HEK293 (cell line): ENCODE data around the gene RAP1B.

ENCODE experiments used
- CTCF ChIA-PET: fragments of 350-600 bp; formaldehyde crosslinking; extraction: SDS; loops from one replicate; lab custom pipeline; 2021; ENCODE audit warnings: antibody characterized with exemption; lab: Yijun Ruan, JAX
- POLR2A ChIA-PET: fragments of 300-600 bp; formaldehyde crosslinking; extraction: SDS; loops from one replicate; lab custom pipeline; 2020; ENCODE audit warnings: antibody characterized with exemption, inconsistent platforms; lab: Yijun Ruan, JAX
- H3K27ac ChIP-seq: fragments of 200-500 bp; sonication (Bioruptor generic); 2 replicates; pipeline ENCODE4 v1.5.1; 2014; ENCODE audit warnings: low read depth, low read length, control low read depth, inconsistent platforms; ENCODE audit errors: extremely low read depth
- H3K36me3 ChIP-seq, 2 experiments: fragments of 200-500 bp in 1 of 2; sonication (Bioruptor generic) in 1 of 2; 1 replicate in 1 of 2; 2 replicates in 1 of 2; pipeline ENCODE4 v1.5.1; 2014 to 2017; ENCODE audit warnings: inconsistent platforms in 2 of 2, low read length in 2 of 2; ENCODE audit not compliant: control insufficient read depth in 2 of 2, insufficient read depth in 1 of 2
- H3K4me1 ChIP-seq: fragments of 200-500 bp; sonication (Bioruptor generic); 2 replicates; pipeline ENCODE4 v1.5.1; 2014; ENCODE audit warnings: mild to moderate bottlenecking, low read length, inconsistent platforms; ENCODE audit not compliant: control insufficient read depth, insufficient read depth
- H3K4me3 ChIP-seq: 2 replicates; pipeline ENCODE4 v1.5.1; 2011; ENCODE audit warnings: low read depth, mild to moderate bottlenecking, control low read depth, low read length, moderate library complexity
- H3K9me3 ChIP-seq: fragments of 200-500 bp; sonication (Bioruptor generic); 2 replicates; pipeline ENCODE4 v1.5.1; 2014; ENCODE audit warnings: low read depth, low read length, inconsistent platforms; ENCODE audit not compliant: control insufficient read depth, insufficient read depth
- FEZF1 ChIP-seq: fragments of 450-650 bp; formaldehyde crosslinking; IDR thresholded peaks from 2 replicates; pipeline ENCODE4 v1.5.1; 2016; ENCODE audit warnings: missing biosample characterization, missing genetic modification characterization
- HIC1 ChIP-seq: fragments of 450-650 bp; formaldehyde crosslinking; IDR thresholded peaks from 2 replicates; pipeline ENCODE4 v1.5.1; 2016; ENCODE audit warnings: missing biosample characterization, missing genetic modification characterization
- KLF7 ChIP-seq: fragments of 450-650 bp; formaldehyde crosslinking; IDR thresholded peaks from 2 replicates; pipeline ENCODE4 v1.5.1; 2016; ENCODE audit warnings: missing biosample characterization, missing genetic modification characterization, borderline replicate concordance
- KLF8 ChIP-seq: fragments of 450-650 bp; formaldehyde crosslinking; IDR thresholded peaks from 2 replicates; pipeline ENCODE4 v1.5.1; 2016; ENCODE audit warnings: missing biosample characterization, missing genetic modification characterization
- OSR2 ChIP-seq: fragments of 450-650 bp; formaldehyde crosslinking; IDR thresholded peaks from 2 replicates; pipeline ENCODE4 v1.5.1; 2016; ENCODE audit warnings: missing biosample characterization, missing genetic modification characterization
- PATZ1 ChIP-seq: fragments of 450-650 bp; formaldehyde crosslinking; IDR thresholded peaks from 2 replicates; pipeline ENCODE4 v1.5.1; 2016; ENCODE audit warnings: missing biosample characterization, missing genetic modification characterization
- PRDM1 ChIP-seq: fragments of 450-650 bp; formaldehyde crosslinking; IDR thresholded peaks from 2 replicates; pipeline ENCODE4; 2016; ENCODE audit warnings: missing biosample characterization, missing genetic modification characterization
- PRDM6 ChIP-seq: fragments of 450-650 bp; formaldehyde crosslinking; IDR thresholded peaks from 2 replicates; pipeline ENCODE4 v1.5.1; 2017; ENCODE audit warnings: missing biosample characterization, missing genetic modification characterization
- REPIN1 ChIP-seq: fragments of 450-650 bp; formaldehyde crosslinking; IDR thresholded peaks from 2 replicates; pipeline ENCODE4 v1.5.1; 2017; ENCODE audit warnings: missing biosample characterization, missing genetic modification characterization, low read depth
- TSHZ1 ChIP-seq: fragments of 450-650 bp; formaldehyde crosslinking; IDR thresholded peaks from 2 replicates; pipeline ENCODE4 v1.5.1; 2016; ENCODE audit warnings: missing biosample characterization, missing genetic modification characterization, borderline replicate concordance
- ZBTB44 ChIP-seq: fragments of 450-650 bp; IDR thresholded peaks from 2 replicates; pipeline ENCODE4 v1.5.1; 2018; ENCODE audit warnings: missing biosample characterization, mild to moderate bottlenecking, missing genetic modification characterization
- ZNF132 ChIP-seq: fragments of 450-650 bp; formaldehyde crosslinking; IDR thresholded peaks from 2 replicates; pipeline ENCODE4 v1.5.1; 2017; ENCODE audit warnings: missing biosample characterization, missing genetic modification characterization, borderline replicate concordance
- ZNF138 ChIP-seq: fragments of 450-650 bp; formaldehyde crosslinking; IDR thresholded peaks from 2 replicates; pipeline ENCODE4 v1.5.1; 2016; ENCODE audit warnings: missing biosample characterization, missing genetic modification characterization, borderline replicate concordance
- ZNF175 ChIP-seq: fragments of 450-650 bp; formaldehyde crosslinking; IDR thresholded peaks from 2 replicates; pipeline ENCODE4 v1.5.1; 2016; ENCODE audit warnings: missing biosample characterization, missing genetic modification characterization
- ZNF184 ChIP-seq: fragments of 450-650 bp; IDR thresholded peaks from 2 replicates; pipeline ENCODE4 v1.5.1; 2018; ENCODE audit warnings: missing biosample characterization, mild to moderate bottlenecking, missing genetic modification characterization
- ZNF37A ChIP-seq: fragments of 450-650 bp; IDR thresholded peaks from 2 replicates; pipeline ENCODE4 v1.5.1; 2018; ENCODE audit warnings: missing biosample characterization, missing genetic modification characterization
- ZNF404 ChIP-seq: fragments of 450-650 bp; formaldehyde crosslinking; IDR thresholded peaks from 2 replicates; pipeline ENCODE4 v1.5.1; 2017; ENCODE audit warnings: missing biosample characterization, missing genetic modification characterization
- ZNF416 ChIP-seq: fragments of 450-650 bp; formaldehyde crosslinking; IDR thresholded peaks from 2 replicates; pipeline ENCODE4 v1.5.1; 2016; ENCODE audit warnings: missing biosample characterization, missing genetic modification characterization
- ZNF473 ChIP-seq: fragments of 450-650 bp; formaldehyde crosslinking; IDR thresholded peaks from 2 replicates; pipeline ENCODE4 v1.5.1; 2017; ENCODE audit warnings: missing biosample characterization, missing genetic modification characterization
- ZNF529 ChIP-seq: fragments of 450-650 bp; formaldehyde crosslinking; IDR thresholded peaks from 2 replicates; pipeline ENCODE4 v1.5.1; 2017; ENCODE audit warnings: missing genetic modification characterization, missing biosample characterization; ENCODE audit not compliant: insufficient replicate concordance
- ZNF561 ChIP-seq: fragments of 450-650 bp; IDR thresholded peaks from 2 replicates; pipeline ENCODE4 v1.5.1; 2018; ENCODE audit warnings: missing biosample characterization, missing genetic modification characterization, borderline replicate concordance
- ZNF596 ChIP-seq: fragments of 450-650 bp; IDR thresholded peaks from 2 replicates; pipeline ENCODE4 v1.5.0; 2018; ENCODE audit warnings: missing biosample characterization, mild to moderate bottlenecking, missing genetic modification characterization, moderate library complexity
- ZNF664 ChIP-seq: fragments of 450-650 bp; formaldehyde crosslinking; IDR thresholded peaks from 2 replicates; pipeline ENCODE4 v1.5.1; 2016; ENCODE audit warnings: missing biosample characterization, missing genetic modification characterization
- ZNF792 ChIP-seq: fragments of 450-650 bp; formaldehyde crosslinking; IDR thresholded peaks from 2 replicates; pipeline ENCODE4 v1.5.1; 2016; ENCODE audit warnings: missing biosample characterization, missing genetic modification characterization
- ZNF843 ChIP-seq: fragments of 450-650 bp; formaldehyde crosslinking; IDR thresholded peaks from 2 replicates; pipeline ENCODE4 v1.5.1; 2016; ENCODE audit warnings: missing biosample characterization, missing genetic modification characterization

The RAP1B gene

GRCh38 chr12:68614105-68614679 is 3.5 kb downstream of the RAP1B start:
- peaks cover 10% of the 10 kb centered on the region for H3K4me1 ChIP-seq
- no peak overlapping the region for H3K4me3 ChIP-seq
- no peak overlapping the region for H3K27ac ChIP-seq
- peaks cover 0 to 3% of the 10 kb centered on the region in 2 experiments; a peak in 2 of 3 replicates for H3K36me3 ChIP-seq
- TF ChIP-seq ZNF184 (tag by site-specific recombination) (no peak), REPIN1 (tag by site-specific recombination) (no peak), ZNF664 (peak; percentile 17; the same call in 1 of the 2 replicates), ZNF529 (tag by site-specific recombination) (no peak), ZNF843 (tag by site-specific recombination) (peak; percentile 68), ZNF561 (tag by site-specific recombination) (no peak), OSR2 (tag by site-specific recombination) (peak; percentile 25; the same call in 1 of the 2 replicates), KLF7 (tag by site-specific recombination) (no peak), ZNF132 (tag by site-specific recombination) (no peak), FEZF1 (tag by site-specific recombination) (peak; percentile 68), PATZ1 (tag by site-specific recombination) (no peak), PRDM1 (no peak), ZNF175 (tag by site-specific recombination) (no peak), PRDM6 (tag by site-specific recombination) (peak; percentile 81), ZNF473 (tag by site-specific recombination) (no peak), ZBTB44 (tag by site-specific recombination) (no peak), ZNF37A (tag by site-specific recombination) (no peak), ZNF138 (tag by site-specific recombination) (no peak)
- CTCF ChIA-PET = no interaction called here
- POLR2A ChIA-PET = interaction anchor here (1.8 kb wide), 1 partner anchor 10 kb away, joined by 6 read pairs; no protein-coding TSS in a partner anchor
- no peaks in the 10 kb centered on the region for H3K9me3 ChIP-seq

- POLR2A ChIA-PET = interaction anchor here (1.8 kb wide), 1 partner anchor 10 kb away, joined by 6 read pairs; no protein-coding TSS in a partner anchor
- no peak for TF ChIP-seq ZNF184 (tag by site-specific recombination)
- no peak for TF ChIP-seq HIC1 (tag by site-specific recombination)
- no peak for TF ChIP-seq ZNF792 (tag by site-specific recombination)
- no peak for TF ChIP-seq ZNF404 (tag by site-specific recombination)
- TF ChIP-seq TSHZ1 = no peak
- no peak for TF ChIP-seq KLF8 (tag by site-specific recombination)
- TF ChIP-seq ZNF596 (tag by site-specific recombination) = no peak
- TF ChIP-seq ZNF416 = no peak
Measured at GRCh38 chr12:68614769-68615168, 4.1 kb downstream of the RAP1B start.

More at GRCh38 chr12:68614769-68615168, 4.1 kb downstream of the RAP1B start:
- Histone ChIP-seq H3K9me3 (no peaks in the 10 kb centered on the region), H3K4me3 (no peak overlapping the region), H3K27ac (no peak overlapping the region), H3K36me3 (peaks cover 0 to 3% of the 10 kb centered on the region in 2 experiments; a peak in 2 of 3 replicates), H3K4me1 (peaks cover 14% of the 10 kb centered on the region)
- CTCF ChIA-PET = no interaction called here
